GM12878 (cell line): ENCODE results near the gene GPN1. TPM values are rescaled to one million over a fixed set of nuclear protein-coding genes. Genes with fewer than 3 reads are reported as not detected.

Experiments
- CREM ChIP-seq: IDR thresholded peaks from 2 replicates; pipeline ENCODE4 v1.6.1; 2014; ENCODE audit warnings: antibody characterized with exemption, low read depth
- GATAD2B ChIP-seq: fragments of 450-650 bp; conservative IDR thresholded peaks from 2 replicates; pipeline ENCODE4 v1.6.1; 2017; ENCODE audit warnings: low read depth, mild to moderate bottlenecking, moderate library complexity
- KAT2A ChIP-seq: conservative IDR thresholded peaks from 2 replicates; pipeline ENCODE4 v1.6.1; 2011; ENCODE audit warnings: low read depth, low read length; ENCODE audit not compliant: control insufficient read depth
- MEF2B ChIP-seq: fragments of 450-650 bp; IDR thresholded peaks from 2 replicates; pipeline ENCODE4 v1.6.1; 2018; ENCODE audit warnings: mild to moderate bottlenecking, moderate library complexity; ENCODE audit not compliant: partially characterized antibody, poor library complexity, severe bottlenecking
- RAD21 ChIP-seq: IDR thresholded peaks from 2 replicates; pipeline ENCODE4 v1.6.1; 2011; ENCODE audit warnings: mild to moderate bottlenecking, low read depth, low read length, moderate library complexity; ENCODE audit not compliant: insufficient read depth
- polyA plus RNA-seq, 11 experiments: library from polyadenylated mRNA; depleted of rRNA in 4 of 11; unstranded in 6 of 11; stranded (reverse) in 5 of 11; fragments of >200 nt; fragmentation: Nextera tagmentation in 4 of 11; fragmentation: Illumina TruSeq in 1 of 11; extraction: Ambion mirVana in 4 of 11; extraction: Trizol in 1 of 11; gene quantifications; 1 replicate in 1 of 11; 2 replicates in 10 of 11; pipeline versions ENCODE4 v1.2.1 to v1.2.3, GENCODE V29; 2011 to 2016; ENCODE audit warnings: inconsistent platforms in 2 of 11, missing spikeins in 2 of 11, low read depth in 1 of 11
- total RNA-seq, 4 experiments: library from RNA; depleted of rRNA in 3 of 4; stranded (reverse); fragments of >200 nt in 3 of 4; fragmentation: Illumina TruSeq in 1 of 4; extraction: Trizol in 1 of 4; gene quantifications; 2 replicates each; pipeline versions ENCODE4 v1.2.1 to v1.2.3, GENCODE V29; 2013 to 2021
- TF ChIP-seq, protein P1 (sequence below): fragments of 450-650 bp; IDR thresholded peaks from 2 replicates; pipeline ENCODE4 v1.6.1; 2017; ENCODE audit warnings: mild to moderate bottlenecking, moderate library complexity
- TF ChIP-seq, protein P2 (sequence below): fragments of 450-650 bp; IDR thresholded peaks from 2 replicates; pipeline ENCODE4 v1.6.1; 2016; ENCODE audit warnings: mild to moderate bottlenecking

Gene GPN1
- total and polyA plus RNA-seq, 10 of the 15 experiments (the other 5 are each of a cell fraction or from before 2014, with no cell fraction given), result 32.1 to 108 (median 60.4) TPM

DNA sequence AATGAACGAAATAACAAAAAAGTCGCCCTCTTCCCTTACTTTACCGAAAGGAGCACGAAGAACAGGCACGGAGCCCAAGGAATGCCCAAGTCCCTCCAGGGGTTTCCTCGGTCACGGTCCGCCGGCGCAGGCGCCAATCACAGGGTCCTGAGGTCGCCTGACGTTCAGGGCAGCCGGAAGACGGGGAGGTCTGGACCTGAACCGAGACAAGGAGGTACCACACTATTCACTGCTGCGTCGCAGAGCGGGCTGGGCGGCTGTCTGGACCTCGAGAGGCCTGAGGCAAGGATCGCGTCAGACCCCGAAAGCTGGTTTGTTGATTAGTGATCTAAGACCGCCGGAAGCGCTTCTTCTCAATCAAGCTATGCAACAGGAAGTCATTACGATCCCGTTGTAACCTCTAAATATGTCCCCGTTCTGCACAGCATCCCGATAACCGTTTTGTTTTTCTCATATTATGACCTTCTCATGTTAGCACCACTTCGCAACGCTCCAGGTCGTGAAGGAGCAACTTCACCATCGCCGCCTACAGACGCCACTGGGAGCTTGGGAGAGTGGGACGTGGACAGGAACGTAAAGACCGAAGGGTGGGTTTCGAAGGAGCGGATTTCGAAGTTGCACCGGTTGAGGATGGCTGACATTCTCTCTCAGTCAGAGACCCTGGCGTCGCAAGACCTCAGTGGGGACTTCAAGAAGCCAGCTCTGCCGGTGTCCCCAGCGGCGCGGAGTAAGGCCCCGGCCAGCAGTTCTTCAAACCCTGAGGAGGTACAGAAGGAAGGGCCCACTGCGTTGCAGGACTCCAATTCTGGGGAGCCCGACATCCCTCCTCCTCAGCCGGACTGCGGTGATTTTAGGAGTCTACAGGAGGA is 34.7 kb downstream of the GPN1 start, which contains the start of the genes SLC4A1AP and SUPT7L (continued):
- TF ChIP-seq, protein P1, sequence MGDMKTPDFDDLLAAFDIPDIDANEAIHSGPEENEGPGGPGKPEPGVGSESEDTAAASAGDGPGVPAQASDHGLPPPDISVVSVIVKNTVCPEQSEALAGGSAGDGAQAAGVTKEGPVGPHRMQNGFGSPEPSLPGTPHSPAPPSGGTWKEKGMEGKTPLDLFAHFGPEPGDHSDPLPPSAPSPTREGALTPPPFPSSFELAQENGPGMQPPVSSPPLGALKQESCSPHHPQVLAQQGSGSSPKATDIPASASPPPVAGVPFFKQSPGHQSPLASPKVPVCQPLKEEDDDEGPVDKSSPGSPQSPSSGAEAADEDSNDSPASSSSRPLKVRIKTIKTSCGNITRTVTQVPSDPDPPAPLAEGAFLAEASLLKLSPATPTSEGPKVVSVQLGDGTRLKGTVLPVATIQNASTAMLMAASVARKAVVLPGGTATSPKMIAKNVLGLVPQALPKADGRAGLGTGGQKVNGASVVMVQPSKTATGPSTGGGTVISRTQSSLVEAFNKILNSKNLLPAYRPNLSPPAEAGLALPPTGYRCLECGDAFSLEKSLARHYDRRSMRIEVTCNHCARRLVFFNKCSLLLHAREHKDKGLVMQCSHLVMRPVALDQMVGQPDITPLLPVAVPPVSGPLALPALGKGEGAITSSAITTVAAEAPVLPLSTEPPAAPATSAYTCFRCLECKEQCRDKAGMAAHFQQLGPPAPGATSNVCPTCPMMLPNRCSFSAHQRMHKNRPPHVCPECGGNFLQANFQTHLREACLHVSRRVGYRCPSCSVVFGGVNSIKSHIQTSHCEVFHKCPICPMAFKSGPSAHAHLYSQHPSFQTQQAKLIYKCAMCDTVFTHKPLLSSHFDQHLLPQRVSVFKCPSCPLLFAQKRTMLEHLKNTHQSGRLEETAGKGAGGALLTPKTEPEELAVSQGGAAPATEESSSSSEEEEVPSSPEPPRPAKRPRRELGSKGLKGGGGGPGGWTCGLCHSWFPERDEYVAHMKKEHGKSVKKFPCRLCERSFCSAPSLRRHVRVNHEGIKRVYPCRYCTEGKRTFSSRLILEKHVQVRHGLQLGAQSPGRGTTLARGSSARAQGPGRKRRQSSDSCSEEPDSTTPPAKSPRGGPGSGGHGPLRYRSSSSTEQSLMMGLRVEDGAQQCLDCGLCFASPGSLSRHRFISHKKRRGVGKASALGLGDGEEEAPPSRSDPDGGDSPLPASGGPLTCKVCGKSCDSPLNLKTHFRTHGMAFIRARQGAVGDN, result peak; percentile 87
- 0 out of 2 replicates have a peak, but pooled peaks have one; percentile 39 for TF ChIP-seq GATAD2B
- TF ChIP-seq KAT2A, result no peak
- peak; percentile 71 for TF ChIP-seq MEF2B
- TF ChIP-seq CREM, result peak; percentile 85
- TF ChIP-seq RAD21, result no peak
- TF ChIP-seq, protein P2, sequence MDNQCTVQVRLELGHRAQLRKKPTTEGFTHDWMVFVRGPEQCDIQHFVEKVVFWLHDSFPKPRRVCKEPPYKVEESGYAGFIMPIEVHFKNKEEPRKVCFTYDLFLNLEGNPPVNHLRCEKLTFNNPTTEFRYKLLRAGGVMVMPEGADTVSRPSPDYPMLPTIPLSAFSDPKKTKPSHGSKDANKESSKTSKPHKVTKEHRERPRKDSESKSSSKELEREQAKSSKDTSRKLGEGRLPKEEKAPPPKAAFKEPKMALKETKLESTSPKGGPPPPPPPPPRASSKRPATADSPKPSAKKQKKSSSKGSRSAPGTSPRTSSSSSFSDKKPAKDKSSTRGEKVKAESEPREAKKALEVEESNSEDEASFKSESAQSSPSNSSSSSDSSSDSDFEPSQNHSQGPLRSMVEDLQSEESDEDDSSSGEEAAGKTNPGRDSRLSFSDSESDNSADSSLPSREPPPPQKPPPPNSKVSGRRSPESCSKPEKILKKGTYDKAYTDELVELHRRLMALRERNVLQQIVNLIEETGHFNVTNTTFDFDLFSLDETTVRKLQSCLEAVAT, result peak; percentile 87
